Inflammatory macrophage treated with lipopolysaccharide for 1 hour (primary cell): Measurements from ENCODE around the gene KIF21B.

ENCODE experiments used
- DNase-seq, 2 donors: peaks; one replicate each; pipeline ENCODE4 v3.0.0-alpha.2; 2020 to 2022

Gene KIF21B

DNA sequence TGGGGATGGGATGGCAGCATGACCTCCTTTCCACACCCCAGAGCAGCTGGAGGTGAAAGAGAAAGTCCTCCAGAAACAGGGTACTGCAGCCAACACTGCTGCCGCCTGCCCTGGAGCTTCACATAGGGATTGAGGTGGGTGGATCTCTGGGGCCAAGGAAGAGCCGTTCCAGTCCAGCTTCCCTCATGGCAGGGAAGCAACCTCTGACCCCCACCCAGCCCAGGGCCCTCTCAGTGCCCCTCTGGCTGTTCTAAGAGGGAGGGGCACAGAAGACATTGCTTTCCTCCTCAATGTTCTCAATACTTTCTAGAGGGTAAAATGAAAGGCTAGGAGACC lies 5.7 kb downstream of the KIF21B start:
- no peak for DNase-seq

GRCh38 chr1:201016943-201017827 lies 6.3 kb downstream of the KIF21B start:
- no peak for DNase-seq

GRCh38 chr1:201016211-201016651 lies 7.3 kb downstream of the KIF21B start:
- DNase-seq: peak in 1 of 2 donors; percentile 20

DNA sequence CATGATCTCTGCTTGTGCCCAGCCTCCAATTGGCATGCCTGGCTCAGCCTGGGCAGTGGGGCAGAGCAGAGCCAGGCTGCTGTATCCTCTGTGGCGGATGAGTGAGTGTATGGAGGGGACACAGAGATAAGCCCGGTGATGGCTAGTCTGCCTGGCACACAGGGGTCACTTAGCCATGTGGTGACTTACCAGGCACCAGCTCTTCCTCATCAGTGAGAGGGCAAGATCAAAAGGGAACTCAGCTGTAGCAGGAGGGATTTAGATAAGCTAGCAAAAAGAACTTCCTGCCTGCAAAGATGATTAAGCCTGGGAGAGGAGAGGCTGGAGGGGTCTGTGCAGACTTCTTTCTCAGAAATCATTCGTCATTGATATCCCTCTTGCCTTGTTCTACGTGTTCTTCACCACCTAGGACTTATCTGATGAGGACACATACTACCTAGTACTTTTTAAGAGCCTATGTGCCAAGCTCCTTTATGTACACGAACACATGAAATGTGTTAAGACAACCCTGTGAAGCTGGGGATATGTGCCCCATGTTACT lies 7.9 kb downstream of the KIF21B start:
- peak in 1 of 2 donors; percentile 29 for DNase-seq

- peak; percentile 31 to 52 for DNase-seq
Observed at GRCh38 chr1:201014816-201015200, 8.7 kb downstream of the KIF21B start.

DNA sequence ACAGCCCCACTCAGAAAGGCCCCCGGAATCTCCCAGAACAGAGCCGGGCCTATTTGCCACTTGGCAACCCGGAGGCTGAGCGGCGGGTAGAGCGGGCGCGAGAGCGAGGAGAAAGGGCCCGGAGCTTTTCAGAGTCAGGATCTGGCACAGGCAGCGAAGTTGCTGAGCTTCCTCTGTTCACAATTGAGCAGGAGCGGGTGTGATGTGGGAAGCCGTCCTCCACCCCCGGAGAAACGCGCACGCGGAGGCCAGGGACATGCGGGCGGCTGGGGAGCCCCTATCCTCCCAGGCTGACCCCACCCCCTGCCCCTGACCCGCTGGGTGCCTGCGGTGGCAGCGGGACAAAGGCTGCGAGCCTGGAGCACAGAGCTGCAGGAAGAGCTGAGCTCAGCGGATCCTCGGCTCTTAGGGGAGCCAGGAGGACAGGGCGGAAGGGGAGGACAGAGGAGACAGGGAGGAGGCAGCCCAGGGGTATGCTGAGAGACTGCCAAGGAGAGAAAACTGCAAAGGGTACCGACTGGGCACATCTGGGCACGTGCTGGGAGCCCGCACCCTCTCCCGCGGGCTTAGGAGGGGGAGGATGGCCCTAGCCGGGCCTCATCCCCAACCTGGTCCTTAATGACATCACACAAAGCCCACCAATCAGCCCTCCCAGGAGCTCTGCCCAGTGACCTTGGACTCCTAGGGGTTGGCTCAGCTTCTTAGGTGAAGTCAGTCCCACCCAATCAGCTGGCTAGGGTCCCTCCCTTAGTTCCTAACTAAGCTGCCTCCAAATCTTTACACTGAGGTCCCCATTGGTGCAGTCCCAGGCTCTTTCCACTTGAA lies 9.3 kb downstream of the KIF21B start:
- no peak for DNase-seq

DNA sequence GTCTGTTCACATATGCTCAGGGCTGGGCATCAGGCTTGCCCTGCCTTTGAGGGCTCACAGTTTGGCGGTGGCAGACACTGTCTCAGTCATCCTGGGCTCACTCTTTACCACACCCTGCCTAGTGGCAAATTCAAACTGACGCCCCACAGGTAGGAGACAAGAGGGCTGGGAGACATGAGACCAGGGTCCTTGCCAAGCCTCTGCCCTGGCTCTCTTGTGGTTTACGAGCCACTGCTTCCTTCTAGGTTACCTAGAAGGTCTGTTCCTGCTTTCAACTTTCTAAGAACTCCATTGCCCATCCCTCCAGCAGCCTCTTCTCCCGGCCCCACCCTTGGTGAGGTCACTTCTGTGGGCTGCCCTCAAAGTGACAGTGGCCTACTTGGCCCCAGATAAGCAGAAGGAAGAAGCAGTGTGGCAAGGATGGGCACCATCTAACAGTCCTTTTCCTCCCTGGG lies 10.5 kb downstream of the KIF21B start:
- peak; percentile 77 to 82 for DNase-seq

DNA sequence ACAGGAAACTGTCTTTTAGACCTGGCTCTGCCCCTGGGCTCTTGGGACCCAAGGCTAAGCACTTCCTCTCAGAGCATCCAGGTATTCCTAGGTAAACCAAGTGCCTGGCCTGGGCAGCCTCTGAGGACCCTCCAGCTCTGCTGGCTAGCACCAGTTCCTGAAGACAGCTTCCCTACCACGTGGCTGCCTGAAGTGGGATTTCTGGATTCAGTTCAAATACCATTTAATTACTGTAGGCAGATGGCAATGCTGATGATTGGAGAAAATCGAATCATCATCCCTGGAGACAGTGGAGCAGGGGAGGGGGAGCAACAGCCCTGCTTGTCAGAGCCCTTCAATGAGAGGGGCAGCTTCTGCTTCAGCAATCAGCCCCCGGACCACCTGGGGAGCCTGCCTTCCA lies 11.9 kb downstream of the KIF21B start:
- no peak for DNase-seq

- DNase-seq: no peak
Observed at GRCh38 chr1:201009962-201010645, 13.4 kb downstream of the KIF21B start.

- DNase-seq: no peak
Observed at GRCh38 chr1:201008666-201009360, 14.7 kb downstream of the KIF21B start.

- no peak for DNase-seq
Observed at GRCh38 chr1:201007481-201007880, 16.0 kb downstream of the KIF21B start.

- no peak for DNase-seq
Observed at GRCh38 chr1:201006450-201006849, 17.1 kb downstream of the KIF21B start.

DNA sequence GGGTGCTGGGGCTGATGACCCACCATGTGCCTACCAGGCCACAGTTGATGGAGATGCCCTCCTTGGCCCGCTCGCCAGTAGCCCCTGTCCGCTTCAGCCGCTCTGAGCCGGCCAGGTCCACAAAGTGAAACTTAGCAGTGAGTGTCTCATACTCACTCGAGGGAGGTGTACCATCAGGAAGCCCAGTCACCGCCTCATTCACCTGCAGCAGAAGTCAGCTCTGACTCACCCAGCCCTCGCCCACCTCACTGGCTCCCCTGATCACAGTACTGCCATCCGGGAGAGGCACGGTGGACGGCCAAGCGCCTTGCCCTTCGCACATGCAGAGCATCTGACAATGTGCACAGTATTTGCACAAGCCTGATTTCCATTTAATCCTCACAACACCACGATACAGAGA lies 18.8 kb downstream of the KIF21B start:
- no peak for DNase-seq

DNA sequence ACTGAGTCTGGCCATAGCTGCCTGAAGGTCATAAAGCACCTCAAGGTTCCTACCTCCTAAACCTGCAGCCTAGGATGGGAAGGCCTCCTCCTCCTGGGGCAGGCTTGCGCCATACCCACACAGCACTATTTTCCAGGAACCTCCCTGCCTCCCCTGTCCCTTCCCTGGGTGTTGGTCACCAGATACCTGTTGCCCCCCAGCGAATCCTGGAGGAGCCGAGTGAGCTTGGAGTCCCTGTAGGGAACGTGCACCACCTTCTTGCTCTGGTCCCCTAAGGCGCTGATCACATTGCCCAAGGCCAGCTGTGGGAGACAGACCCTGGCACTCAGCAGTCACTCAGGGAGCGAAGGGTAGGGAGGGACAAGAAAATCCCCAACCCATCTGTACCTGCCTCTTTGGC lies 19.4 kb downstream of the KIF21B start:
- DNase-seq: no peak

DNA sequence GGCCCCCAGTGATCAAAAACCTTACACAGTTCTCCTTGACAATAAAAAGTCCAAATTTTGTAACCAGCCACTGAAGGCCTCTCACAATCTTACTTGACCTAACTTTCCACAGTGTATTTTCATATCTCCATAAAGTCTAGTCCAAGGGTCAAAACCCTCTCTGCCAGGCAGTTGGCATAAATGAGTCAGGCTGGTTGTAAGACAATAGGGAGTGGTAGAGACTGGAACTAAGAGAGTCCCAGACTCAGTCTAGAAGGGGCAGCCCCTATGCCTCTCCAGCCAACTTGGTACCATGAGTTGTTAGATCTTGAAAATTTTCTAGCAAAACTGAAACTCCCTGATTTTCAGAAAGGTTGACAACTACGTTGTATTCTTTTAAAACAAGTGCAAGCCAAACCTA lies 21.0 kb downstream of the KIF21B start:
- no peak for DNase-seq

GRCh38 chr1:201001962-201002361 lies 21.6 kb downstream of the KIF21B start:
- no peak for DNase-seq

GRCh38 chr1:201000391-201000790 lies 23.1 kb downstream of the KIF21B start:
- no peak for DNase-seq

DNA sequence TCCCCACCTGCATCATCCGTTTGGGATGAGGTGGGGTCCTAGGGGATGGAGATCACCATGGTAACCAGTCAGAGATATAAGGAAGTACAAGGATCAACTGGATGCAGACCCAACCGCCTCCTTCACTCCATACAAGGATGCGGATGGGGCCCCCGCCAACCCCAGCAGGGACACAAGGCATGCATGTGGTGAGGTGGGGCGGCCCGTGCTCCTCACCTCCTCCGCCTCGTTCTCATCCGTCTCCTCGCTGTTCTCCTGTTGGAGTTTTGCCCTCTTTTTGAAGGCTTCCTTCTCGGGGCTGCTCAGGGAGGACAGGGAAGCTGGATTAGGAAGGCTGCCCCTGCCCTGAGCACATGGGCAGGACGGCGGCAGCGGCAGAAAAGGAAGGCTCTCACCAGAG lies 23.8 kb downstream of the KIF21B start:
- no peak for DNase-seq

GRCh38 chr1:200998323-200998722 lies 25.2 kb downstream of the KIF21B start:
- DNase-seq: no peak

- DNase-seq: no peak
Observed at GRCh38 chr1:200992382-200993048, 31.0 kb downstream of the KIF21B start.

DNA sequence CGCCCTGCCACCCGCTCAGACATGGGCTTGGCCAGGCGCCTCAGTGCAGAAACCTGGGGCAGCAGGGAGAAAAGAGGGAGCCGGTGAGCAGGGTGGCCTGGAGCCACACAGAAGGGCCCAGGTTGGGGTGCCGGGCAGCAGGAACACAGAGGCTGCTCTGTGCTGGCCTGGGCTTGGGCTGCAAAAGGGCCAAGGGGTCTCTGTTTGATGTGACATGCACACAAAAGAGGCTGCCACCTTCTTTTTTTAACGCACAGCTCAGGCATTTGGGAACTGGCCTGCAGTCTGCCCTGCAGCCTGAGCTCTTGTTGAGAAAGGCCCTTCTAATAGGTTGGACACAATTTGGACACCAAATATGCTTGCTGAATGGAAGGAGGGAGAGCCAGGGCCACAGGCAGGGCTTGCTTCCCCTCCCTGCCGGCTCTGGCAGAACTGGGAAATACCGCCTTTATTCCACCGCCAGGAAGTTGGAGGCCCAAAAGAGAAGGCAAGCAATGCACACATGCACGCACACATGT lies 32.4 kb downstream of the KIF21B start:
- no peak for DNase-seq

- DNase-seq: no peak
Observed at GRCh38 chr1:200990114-200990513, 33.4 kb downstream of the KIF21B start.
